Activated B cell treated with CpG ODN at 0.5 μM for 24 hours (primary cell): ENCODE measurements around the gene SPATA6. TPM values are rescaled to one million over a fixed set of nuclear protein-coding genes. Genes with fewer than 3 reads are reported as not detected.
"Not testable (repeated sequence)": the region's sequence is repeated elsewhere in the genome, so short reads cannot be mapped to it uniquely, and the experiment has no call there.

ENCODE experiments used
- ATAC-seq: fragments of 200-7000 bp; cut with Tn5 transposase; one replicate; pipeline ENCODE4 v1.10.0; 2021; ENCODE audit warnings: low read depth, mild to moderate bottlenecking, moderate library complexity
- CTCF ChIA-PET: fragments of 350-600 bp; sonication (Branson Sonifier 250); formaldehyde crosslinking; loops from one replicate; lab custom pipeline; 2021; ENCODE audit warnings: antibody characterized with exemption; lab: Charles Lee
- POLR2A ChIA-PET: fragments of 350-600 bp; sonication (Branson Sonifier 250); formaldehyde crosslinking; loops from one replicate; lab custom pipeline; 2021; ENCODE audit warnings: antibody characterized with exemption; lab: Charles Lee
- DNase-seq: peaks from one replicate; pipeline ENCODE4 v3.0.0; 2022
- H3K27ac Mint-ChIP-seq: one replicate; pipeline ENCODE4 v1.8.0; 2020; ENCODE audit warnings: mixed read lengths
- H3K27me3 Mint-ChIP-seq: one replicate; pipeline ENCODE4 v1.8.0; 2021; ENCODE audit warnings: mixed read lengths
- H3K36me3 Mint-ChIP-seq: one replicate; pipeline ENCODE4 v1.8.0; 2021; ENCODE audit warnings: low read depth, mixed read lengths
- H3K4me1 Mint-ChIP-seq: one replicate; pipeline ENCODE4 v1.8.0; 2021; ENCODE audit warnings: mixed read lengths
- H3K4me3 Mint-ChIP-seq: one replicate; pipeline ENCODE4 v1.8.0; 2020; ENCODE audit warnings: mild to moderate bottlenecking, mixed read lengths
- H3K9me3 Mint-ChIP-seq: one replicate; pipeline ENCODE4 v1.8.0; 2020; ENCODE audit warnings: mixed read lengths
- intact Hi-C: fragments of 100-400 bp; cut with micrococcal nuclease; formaldehyde crosslinking; loops from one replicate; pipeline ENCODE4 v1.15.1; 2024
- total RNA-seq: library from RNA; stranded (reverse); gene quantifications from 2 replicates; pipeline ENCODE4 v1.2.3, GENCODE V29; 2022
- TF ChIP-seq, protein P1 (sequence below): fragments of 200-600 bp; IDR thresholded peaks from one replicate; pipeline ENCODE4 v1.8.0; 2022; ENCODE audit warnings: antibody characterized with exemption, mild to moderate bottlenecking

SPATA6 gene
- total RNA-seq = 4.2 and 4.8 TPM in 2 replicates

DNA sequence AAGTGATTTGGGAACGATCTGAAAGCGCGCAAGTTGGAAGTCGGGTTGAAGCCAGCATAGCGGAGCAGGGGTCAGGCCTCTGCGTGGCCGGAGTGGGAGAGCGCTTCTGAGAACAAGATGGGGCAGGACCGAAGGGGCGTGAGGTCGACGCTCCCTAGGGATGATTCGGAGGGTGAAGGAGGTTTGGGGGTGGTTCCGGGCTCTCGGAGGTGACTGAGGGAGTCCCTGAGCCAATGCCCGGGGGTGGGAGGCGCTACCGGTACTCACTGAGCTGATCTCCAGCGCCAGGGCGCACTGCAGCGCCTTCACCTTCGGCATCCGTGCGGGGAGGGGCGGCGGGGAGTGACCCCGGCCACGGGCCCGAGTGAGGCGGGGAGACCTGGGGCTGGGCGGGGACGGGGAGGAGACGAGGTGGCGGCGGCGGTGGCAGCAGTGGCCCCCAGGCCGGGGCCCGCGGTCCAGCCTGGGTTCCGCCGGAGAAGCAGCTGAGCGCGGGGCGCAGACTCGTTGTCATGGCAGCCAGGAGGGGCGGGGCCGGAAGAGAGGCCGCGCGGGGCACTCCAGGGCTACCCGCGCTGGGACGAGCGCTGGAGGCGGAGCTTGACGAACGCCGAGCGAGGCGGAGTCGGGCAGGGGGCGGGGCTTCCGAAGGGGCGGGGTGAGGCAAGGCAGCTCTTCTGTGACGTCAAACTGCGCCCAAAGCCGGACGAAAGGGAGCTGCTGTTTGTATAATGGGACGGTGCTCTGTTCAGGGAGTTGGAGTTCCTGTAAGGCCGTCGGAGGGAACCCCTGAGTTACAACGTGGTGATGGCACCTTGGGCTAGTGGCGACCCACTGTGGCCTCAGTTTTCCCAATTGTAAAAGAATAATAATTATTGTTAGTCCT is at the start of gene SPATA6:
Gene SPATA6, minus strand, starts transcription at position 514 of the 886 bp plus-strand sequence. Its CDS starts 196 bp downstream, at position 318.
- DNase-seq = peak; percentile 87
- Mint-ChIP-seq H3K27me3 (peaks cover 15% of the 10 kb centered on the region), H3K9me3 (peaks cover 5% of the 10 kb centered on the region), H3K27ac (peak within 1 kb of the TSS; percentile 71), H3K4me3 (peak within 1 kb of the TSS; percentile 88), H3K4me1 (peaks cover 32% of the 10 kb centered on the region), H3K36me3 (peaks cover 1% of the 10 kb centered on the region)
- TF ChIP-seq, protein P1, sequence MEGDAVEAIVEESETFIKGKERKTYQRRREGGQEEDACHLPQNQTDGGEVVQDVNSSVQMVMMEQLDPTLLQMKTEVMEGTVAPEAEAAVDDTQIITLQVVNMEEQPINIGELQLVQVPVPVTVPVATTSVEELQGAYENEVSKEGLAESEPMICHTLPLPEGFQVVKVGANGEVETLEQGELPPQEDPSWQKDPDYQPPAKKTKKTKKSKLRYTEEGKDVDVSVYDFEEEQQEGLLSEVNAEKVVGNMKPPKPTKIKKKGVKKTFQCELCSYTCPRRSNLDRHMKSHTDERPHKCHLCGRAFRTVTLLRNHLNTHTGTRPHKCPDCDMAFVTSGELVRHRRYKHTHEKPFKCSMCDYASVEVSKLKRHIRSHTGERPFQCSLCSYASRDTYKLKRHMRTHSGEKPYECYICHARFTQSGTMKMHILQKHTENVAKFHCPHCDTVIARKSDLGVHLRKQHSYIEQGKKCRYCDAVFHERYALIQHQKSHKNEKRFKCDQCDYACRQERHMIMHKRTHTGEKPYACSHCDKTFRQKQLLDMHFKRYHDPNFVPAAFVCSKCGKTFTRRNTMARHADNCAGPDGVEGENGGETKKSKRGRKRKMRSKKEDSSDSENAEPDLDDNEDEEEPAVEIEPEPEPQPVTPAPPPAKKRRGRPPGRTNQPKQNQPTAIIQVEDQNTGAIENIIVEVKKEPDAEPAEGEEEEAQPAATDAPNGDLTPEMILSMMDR = no peak
- ChIA-PET POLR2A (no interaction called here), CTCF (no interaction called here)
- peak; percentile 94 for ATAC-seq
- intact Hi-C loops = loop anchor here (5.0 kb wide), 1 partner anchor 320 kb away; no protein-coding TSS in a partner anchor

DNA sequence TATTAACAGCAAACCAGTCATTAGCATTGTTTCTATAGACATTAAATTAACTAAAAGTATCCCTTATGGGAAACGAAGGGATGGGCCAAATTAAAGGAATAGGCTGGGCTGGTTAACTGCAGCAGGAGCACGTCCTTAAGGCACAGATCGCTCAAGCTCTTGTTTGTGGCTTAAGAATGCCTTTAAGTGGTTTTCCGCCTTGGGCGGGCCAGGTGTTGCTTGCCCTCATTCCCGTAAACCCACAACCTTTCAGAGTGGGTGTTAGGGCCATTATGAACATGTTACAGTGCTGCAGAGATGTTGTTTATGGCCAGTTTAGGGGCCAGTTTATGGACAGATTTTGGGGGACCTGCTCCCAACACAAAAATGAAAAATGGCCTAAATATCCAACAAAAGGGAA is 47.9 kb upstream of the SPATA6 start:
- H3K27ac Mint-ChIP-seq, intact Hi-C loops, DNase-seq, H3K4me3 Mint-ChIP-seq, CTCF ChIA-PET, POLR2A ChIA-PET, H3K4me1 Mint-ChIP-seq, ATAC-seq, H3K9me3 Mint-ChIP-seq, H3K36me3 Mint-ChIP-seq: not testable (repeated sequence)
- peaks cover 18% of the 10 kb centered on the region for H3K27me3 Mint-ChIP-seq

DNA sequence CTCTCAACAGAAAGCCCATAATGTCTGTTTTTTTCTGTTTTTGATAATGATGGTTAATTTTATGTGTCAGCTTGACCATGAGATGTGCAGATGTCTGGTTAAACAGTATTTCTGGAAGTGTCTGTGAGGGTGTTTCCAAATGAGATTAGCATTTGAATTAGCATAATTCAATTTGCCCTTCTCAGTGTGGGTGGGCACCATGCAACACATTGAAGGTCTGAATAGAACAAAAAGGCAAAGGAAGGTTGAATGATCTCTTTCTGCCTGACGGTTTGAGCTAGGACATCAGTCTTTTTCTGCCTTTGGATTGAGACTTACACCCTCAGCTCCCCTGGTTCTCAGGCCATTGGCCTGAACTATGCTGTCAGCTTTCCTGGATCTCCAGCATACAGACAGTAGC is 34.9 kb upstream of the SPATA6 start:
- ChIA-PET CTCF (no interaction called here), POLR2A (no interaction called here)
- intact Hi-C loops = no loop called here
- TF ChIP-seq, protein P1 = no peak
- Mint-ChIP-seq H3K4me3 (no peak overlapping the region), H3K36me3 (no peaks in the 10 kb centered on the region), H3K4me1 (no peaks in the 10 kb centered on the region), H3K27ac (no peak overlapping the region), H3K9me3 (no peaks in the 10 kb centered on the region), H3K27me3 (peaks cover 19% of the 10 kb centered on the region)
- DNase-seq (no peak), ATAC-seq (no peak)

DNA sequence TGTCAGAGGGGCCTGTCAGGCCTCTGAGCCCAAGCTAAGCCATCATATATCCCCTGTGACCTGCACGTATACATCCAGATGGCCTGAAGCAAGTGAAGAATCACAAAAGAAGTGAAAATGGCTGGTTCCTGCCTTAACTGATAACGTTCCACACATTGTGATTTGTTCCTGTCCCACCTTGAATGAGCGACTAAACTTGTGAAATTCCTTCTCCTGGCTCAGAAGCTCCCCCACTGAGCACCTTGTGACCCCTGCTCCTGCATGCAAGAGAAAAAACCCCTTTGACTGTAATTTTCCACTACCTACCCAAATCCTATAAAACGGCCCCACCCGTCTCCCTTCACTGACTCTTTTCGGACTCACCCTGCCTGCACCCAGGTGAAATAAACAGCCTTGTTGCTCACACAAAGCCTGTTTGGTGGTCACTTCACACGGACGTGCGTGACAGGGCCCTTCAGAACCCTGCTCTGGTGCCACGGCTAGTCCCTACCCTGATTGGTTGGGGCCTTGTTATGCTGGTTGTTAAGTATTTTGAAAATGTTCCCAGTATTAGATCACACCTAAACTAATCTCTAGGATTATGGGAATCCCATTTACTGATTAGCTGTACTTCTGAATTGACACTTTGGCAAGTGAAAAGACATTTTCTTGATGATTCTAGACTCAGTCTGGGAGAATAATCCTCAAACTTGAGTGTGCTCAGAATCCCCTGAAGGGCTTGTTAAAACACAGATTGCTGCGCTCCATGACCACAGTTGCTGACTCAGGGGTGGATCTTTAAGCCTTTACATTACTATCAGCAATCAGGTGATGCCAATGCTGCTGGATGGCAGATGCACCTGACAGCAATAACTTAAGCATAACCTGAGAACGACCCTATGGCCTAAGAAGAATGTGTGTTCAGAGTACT is 28.8 kb upstream of the SPATA6 start:
- TF ChIP-seq, protein P1 = no peak
- ATAC-seq (no peak), DNase-seq (no peak)
- ChIA-PET POLR2A (no interaction called here), CTCF (interaction anchor here (1.3 kb wide), 1 partner anchor 396 kb away, joined by 4 read pairs; no protein-coding TSS in a partner anchor)
- intact Hi-C loops = no loop called here
- no peak overlapping the region for H3K27ac Mint-ChIP-seq
- no peaks in the 10 kb centered on the region for H3K27me3 Mint-ChIP-seq
- peaks cover 4% of the 10 kb centered on the region for H3K4me1 Mint-ChIP-seq
- H3K36me3 Mint-ChIP-seq = no peaks in the 10 kb centered on the region
- H3K9me3 Mint-ChIP-seq = no peaks in the 10 kb centered on the region
- no peak overlapping the region for H3K4me3 Mint-ChIP-seq

DNA sequence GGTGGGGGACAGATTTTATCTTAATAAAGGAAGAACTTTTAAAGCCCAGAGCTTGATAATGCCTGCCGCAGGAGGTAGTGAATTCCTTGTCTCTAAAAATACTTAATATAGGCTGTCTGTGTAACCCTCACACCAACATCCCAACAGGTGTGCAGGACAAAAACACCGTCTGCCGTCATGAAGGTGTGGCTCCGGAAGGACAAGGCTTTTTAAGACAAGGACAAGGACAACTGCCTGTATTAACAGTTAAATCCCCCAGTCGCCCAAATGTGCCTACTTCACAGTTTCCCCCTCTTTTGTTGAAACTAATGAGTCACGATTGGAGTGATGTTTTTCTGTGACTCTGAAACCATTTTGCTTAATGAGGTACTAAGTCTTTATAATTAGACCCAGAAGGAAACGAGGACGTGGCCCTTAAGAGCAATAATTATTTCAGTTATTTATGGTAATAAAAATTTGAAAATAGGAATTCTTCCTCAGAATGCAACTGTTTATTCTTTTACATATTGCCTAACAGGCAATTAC is 27.3 kb upstream of the SPATA6 start:
- no peaks in the 10 kb centered on the region for H3K27me3 Mint-ChIP-seq
- DNase-seq (no peak), ATAC-seq (no peak)
- H3K36me3 Mint-ChIP-seq = no peaks in the 10 kb centered on the region
- peaks cover 4% of the 10 kb centered on the region for H3K4me1 Mint-ChIP-seq
- ChIA-PET POLR2A (no interaction called here), CTCF (interaction anchor here (1.2 to 1.3 kb wide), 3 partner anchors 318 to 394 kb away, joined by 3 to 6 read pairs (median 4); no protein-coding TSS in a partner anchor)
- H3K4me3 Mint-ChIP-seq = no peak overlapping the region
- TF ChIP-seq, protein P1 = no peak
- no peak overlapping the region for H3K27ac Mint-ChIP-seq
- intact Hi-C loops = loop anchor here (5.0 kb wide), 2 partner anchors 282 to 407 kb away; no protein-coding TSS in a partner anchor
- no peaks in the 10 kb centered on the region for H3K9me3 Mint-ChIP-seq
